Subcutaneous adipose tissue (tissue), 4 donors: ENCODE results near the gene FAM228A. TPM values are rescaled to one million over a fixed set of nuclear protein-coding genes. Genes with fewer than 3 reads are reported as not detected.

Source experiments
- total RNA-seq, 4 donors: library from RNA; depleted of rRNA; stranded (reverse); fragments of >200 nt; gene quantifications; one replicate each; pipeline ENCODE4 v1.1.0, GENCODE V29; 2016
- TF ChIP-seq, protein P1 (sequence below): fragments of 450-650 bp; IDR thresholded peaks from one replicate; pipeline ENCODE4 v1.5.1; 2016; ENCODE audit warnings: low read depth, mild to moderate bottlenecking, control low read depth, antibody characterized with exemption, moderate library complexity

Gene FAM228A
- total RNA-seq, 4 donors from 2014 or later = 1.0 to 8.2 (median 2.4) TPM

- TF ChIP-seq, protein P1, sequence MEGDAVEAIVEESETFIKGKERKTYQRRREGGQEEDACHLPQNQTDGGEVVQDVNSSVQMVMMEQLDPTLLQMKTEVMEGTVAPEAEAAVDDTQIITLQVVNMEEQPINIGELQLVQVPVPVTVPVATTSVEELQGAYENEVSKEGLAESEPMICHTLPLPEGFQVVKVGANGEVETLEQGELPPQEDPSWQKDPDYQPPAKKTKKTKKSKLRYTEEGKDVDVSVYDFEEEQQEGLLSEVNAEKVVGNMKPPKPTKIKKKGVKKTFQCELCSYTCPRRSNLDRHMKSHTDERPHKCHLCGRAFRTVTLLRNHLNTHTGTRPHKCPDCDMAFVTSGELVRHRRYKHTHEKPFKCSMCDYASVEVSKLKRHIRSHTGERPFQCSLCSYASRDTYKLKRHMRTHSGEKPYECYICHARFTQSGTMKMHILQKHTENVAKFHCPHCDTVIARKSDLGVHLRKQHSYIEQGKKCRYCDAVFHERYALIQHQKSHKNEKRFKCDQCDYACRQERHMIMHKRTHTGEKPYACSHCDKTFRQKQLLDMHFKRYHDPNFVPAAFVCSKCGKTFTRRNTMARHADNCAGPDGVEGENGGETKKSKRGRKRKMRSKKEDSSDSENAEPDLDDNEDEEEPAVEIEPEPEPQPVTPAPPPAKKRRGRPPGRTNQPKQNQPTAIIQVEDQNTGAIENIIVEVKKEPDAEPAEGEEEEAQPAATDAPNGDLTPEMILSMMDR = no peak
These were observed 856 bp downstream of the FAM228A start for GRCh38 chr2:24175631-24176187.

- TF ChIP-seq, protein P1 = no peak
These were observed 1.5 kb downstream of the FAM228A start for GRCh38 chr2:24176326-24176725.

DNA sequence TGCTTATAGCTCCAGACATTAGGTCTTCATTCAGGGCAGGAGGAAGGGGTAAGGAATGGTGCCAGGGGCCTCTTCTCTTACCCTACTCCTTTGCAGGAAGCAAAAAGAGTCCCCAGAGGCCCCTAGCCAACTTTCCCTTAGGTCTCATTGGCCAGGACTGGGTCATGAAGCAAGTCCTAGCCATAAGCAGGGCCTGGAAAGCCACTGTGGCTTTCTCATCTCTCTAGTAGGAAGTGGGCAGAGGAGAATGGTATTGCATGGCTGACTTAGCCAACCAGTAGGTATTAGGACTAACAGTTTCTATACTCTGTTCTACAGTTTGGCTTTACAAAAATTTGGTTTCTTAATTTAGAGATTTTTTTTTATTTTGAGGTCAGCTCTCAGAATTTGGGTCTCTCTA is 4.8 kb downstream of the FAM228A start:
- TF ChIP-seq, protein P1 = no peak

- TF ChIP-seq, protein P1 = no peak
These were observed 7.0 kb downstream of the FAM228A start for GRCh38 chr2:24181849-24182248.

DNA sequence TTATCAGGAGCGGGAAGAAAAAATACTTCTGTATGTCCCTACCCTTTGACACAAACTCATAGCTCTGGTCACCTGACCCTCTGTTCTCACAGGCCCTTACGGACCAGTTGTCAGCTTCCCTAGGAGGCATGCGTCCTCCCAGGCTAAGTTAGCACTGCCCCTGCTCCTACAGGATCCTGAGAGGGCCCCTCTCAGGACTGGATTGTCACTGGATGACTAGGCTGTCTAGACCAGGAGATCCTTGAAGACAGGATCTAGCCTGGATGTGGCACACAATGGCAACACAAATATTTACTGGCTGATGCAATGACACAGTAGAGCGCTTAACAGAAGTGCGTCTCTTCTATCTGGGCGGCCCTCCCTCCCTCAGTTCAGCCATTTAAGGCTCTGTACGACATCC is 7.7 kb downstream of the FAM228A start:
- TF ChIP-seq, protein P1 = no peak

DNA sequence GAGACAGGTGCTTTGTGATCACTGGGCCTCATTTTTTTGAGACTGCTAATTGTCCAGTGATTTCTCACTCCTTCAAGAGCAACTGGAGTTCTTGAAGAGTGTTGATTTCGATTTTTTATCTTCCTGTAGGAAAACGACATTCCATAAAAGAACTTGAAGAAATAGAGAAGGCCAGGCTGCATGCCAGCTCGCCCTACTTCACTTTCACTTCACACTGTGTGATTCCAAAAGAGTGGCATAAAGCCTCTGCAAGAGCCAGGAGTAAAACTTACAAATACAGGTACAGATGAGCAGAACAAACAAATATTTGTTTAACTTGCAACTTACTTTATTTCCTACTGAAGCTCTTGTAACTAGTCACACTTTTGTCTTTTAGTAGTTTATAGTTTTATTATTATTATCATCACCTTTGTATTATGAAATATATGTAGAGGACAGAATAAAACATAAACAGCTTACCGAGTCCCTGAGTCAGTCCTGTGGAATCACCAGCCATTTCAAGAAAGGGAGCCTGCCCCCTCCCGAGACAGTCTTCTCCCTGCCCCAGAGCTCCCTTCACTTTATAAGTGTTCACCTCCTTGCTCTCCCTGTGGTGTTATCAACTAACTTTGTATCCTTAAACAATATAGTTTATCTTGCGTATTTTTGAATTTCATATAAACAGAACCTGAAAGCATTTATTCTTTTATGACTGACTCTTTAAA is 8.7 kb downstream of the FAM228A start:
- TF ChIP-seq, protein P1 = no peak

GRCh38 chr2:24189551-24189950 is 14.7 kb downstream of the FAM228A start:
- TF ChIP-seq, protein P1 = no peak
